Kasumi-1 (cell line): Measurements from ENCODE around the gene DUOX2.

ENCODE experiments used
- DNase-seq, 2 experiments: peaks; one replicate each; lab custom pipeline; 2025; lab: John Stamatoyannopoulos, UW

Gene DUOX2

DNA sequence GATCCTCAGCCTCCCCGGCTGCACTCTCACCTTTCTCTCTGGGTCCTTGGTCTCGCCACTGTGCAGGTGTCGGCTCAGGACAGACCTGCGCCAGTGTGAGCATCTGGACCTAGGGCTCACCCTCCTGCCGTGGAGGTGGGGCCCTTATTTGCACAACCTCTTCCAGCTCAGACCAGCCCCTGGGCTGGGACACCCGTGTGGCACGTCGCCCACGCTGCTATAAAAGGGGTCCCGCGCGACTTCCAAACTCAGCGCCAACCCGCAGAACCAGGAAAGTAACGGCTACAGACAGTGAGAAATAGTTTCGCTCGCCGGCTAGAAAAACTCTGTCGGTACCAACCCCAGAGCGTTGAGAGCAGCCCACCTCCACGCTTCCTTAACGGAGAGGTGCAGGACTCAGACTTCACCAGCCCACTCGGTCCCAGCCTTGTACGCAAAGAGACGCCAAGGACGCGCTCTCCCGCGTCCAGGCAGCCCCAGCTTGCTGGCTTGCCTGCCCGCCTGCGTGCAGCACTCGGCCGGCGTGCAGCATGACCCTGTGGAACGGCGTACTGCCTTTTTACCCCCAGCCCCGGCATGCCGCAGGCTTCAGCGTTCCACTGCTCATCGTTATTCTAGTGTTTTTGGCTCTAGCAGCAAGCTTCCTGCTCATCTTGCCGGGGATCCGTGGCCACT is at the start of gene DUOX2, which contains the start of gene DUOXA2:
Gene DUOX2 (minus strand): TSS at position 97 of the 675 bp plus-strand sequence. CDS start 761 bp downstream, outside the sequence.
Gene DUOXA2 (plus strand): TSS at position 251 of the 675 bp plus-strand sequence. CDS start 280 bp downstream, at position 531.
- DNase-seq, result no peak

DNA sequence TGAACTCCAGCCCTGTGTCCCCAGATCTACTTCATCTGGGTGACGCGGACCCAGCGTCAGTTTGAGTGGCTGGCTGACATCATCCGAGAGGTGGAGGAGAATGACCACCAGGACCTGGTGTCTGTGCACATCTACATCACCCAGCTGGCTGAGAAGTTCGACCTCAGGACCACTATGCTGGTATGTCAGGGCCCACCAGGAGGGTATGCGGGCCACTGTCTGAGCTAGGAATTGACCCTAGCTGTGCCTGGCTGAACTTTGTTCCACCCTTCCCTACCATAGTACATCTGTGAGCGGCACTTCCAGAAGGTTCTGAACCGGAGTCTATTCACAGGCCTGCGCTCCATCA is 49.5 kb upstream of the DUOX2 start:
- DNase-seq, result no peak

DNA sequence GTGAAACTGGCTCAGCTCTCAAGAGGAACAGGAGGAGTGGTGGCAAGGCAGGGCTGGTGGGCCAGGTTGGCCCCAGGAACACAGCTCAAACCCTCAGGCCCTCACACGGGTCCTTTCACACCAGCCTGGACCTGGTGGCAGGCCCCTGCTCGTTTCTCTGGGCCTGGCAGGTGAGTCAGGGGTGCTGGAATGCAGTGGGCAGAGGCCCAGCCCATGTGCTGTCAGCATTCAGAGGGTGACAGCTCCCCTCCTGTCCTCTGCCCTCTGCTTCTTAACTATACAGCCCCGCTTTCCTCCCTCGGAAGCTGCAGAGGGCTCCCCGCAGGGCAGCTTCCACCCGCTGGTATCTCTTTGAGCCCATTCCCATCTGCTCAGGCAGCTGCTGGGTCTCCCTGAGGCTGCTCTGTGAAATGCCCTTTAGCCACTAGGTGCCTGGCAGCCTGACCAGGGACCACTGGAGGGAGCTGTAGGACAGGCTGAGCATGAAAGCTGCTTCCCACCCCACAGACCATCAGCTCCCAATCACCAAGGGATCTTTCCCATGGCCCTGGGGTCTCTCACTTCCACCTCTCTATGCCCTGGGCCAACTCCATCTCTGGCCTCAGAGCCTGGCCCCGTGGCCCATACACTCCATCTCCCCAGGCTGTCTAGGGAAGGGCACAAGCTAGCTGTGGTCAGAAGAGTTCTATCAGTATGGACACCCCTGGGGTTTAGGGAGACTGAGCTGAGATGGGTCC is 49.0 kb upstream of the DUOX2 start:
- peak; percentile 40 to 54 for DNase-seq

DNA sequence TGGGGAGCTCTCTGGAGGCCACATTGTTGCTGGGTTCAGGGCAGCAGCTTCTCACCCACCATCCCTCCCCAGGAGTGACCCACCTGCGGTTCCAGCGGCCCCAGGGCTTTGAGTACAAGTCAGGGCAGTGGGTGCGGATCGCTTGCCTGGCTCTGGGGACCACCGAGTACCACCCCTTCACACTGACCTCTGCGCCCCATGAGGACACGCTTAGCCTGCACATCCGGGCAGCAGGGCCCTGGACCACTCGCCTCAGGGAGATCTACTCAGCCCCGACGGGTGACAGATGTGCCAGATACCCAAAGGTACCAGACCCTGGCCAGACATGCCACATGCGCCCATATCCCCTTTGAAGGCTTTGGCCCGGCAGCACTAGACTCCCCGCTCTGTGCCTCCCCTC is 47.7 kb upstream of the DUOX2 start:
- no peak for DNase-seq

DNA sequence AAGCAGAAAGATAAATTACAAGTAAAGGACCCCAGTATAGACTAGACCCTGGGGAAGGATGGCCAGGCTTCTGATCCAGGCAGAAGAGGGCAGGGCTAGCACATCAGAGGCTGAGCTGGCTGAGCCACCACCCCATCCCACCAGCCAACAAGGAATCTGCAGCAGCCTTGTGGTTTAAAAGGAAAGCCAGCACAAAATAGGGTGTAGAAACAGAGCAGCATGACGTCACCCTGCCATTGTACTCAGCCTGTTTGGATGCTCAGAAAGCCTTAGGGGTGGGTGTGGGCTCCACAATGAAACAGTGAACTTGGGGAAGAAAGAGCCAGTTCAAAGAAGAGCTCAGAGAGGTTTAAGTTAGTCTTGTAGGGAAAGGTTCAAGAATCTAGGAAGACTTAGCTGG is 44.0 kb upstream of the DUOX2 start:
- no peak for DNase-seq

DNA sequence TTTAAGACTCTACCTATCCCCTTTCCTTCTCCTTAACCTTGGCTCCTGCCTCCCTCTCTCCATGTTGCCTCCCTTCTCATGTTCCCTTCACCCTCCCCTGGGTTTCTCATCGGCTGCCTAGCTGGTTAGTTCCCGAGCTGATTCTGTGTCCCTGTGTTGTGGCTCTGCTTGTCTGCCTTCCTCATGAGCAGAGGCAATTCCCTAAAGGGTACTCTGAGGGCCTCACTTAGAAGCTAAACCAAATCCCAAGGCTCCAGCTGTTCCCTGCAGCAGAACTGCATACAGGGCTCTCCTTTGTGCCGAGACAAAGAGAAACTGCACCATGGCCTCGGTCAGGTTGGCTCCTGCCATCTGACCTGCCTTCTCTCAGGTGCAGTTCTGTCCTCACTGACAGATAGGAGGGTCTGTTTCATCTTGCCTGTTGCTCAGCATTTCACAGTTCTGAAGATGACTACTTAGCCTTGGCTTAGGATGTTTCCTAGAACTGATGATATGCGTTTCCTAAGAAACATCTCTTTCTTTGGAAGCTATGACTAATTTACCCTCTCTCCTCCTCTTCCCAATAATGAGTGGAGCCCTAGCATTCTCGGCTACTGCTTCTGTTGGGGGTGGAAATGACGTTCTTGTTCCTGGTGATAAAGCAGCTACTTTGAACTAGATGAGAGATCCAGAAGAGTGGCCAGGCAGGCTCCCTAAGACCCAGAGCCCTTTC is 42.9 kb upstream of the DUOX2 start:
- DNase-seq, result no peak

DNA sequence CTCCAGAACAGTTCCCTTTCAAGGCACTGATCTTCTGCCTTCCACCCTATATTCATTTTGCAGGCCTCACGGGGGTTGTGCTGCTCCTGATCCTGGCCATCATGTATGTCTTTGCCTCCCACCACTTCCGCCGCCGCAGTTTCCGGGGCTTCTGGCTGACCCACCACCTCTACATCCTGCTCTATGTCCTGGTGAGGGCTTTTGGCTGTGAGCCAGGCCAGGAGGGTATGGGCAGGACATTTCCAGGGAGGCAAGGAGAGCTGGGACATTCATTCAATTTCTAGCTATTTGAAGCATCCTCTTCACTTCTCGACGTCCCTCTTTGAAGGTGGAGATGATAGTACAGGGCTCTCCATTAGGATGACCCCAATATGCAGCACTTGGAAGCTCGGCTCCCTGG is 41.8 kb upstream of the DUOX2 start:
- no peak for DNase-seq

DNA sequence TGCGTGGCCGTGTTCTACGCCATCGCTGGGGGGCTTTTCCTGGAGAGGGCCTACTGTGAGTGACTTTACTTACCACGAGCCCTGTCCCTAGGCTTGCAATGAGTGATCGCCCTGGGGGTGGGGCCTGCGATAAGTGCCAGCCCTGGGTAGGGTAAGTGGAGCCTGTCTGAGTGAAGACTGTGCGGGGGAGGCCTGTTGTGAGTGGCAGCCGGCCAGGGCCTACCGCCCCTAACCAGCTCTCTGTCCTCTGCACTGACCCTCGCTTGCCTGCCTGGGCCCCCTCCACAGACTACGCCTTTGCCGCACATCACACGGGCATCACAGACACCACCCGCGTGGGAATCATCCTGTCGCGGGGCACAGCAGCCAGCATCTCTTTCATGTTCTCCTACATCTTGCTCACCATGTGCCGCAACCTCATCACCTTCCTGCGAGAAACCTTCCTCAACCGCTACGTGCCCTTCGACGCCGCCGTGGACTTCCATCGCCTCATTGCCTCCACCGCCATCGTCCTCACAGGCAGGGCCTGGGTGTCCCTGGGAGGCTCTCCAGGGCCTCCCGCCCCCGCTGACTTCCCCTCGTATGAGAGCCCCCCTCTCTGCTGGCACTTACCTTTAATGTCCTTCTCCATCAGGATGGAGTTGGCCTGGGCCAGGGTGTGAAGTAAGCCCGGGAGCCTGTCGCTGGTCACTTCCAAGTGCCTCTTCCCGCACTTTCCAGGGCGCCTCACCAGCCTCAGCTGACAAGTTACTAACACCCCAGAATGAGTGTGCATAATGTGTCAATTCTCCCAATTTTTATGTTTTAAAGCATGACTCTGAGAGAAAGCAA is 38.2 kb upstream of the DUOX2 start:
- no peak for DNase-seq

DNA sequence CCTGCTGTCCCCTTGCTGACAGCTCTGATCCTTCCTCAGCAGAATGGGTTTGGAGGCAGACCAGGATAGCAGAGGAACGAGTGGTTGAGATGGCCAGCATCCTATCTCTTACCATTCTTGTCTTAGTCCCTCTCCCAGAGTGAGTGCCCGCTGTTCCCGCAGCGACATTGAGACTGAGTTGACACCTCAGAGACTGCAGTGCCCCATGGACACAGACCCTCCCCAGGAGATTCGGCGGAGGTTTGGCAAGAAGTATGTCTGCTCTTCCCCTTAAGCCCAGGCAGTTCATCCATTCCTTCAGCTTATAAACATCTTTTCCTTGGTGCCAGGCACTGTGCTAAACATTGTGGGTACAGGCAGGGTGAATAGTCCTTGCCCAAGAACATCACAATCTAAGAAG is 37.0 kb upstream of the DUOX2 start:
- no peak for DNase-seq

DNA sequence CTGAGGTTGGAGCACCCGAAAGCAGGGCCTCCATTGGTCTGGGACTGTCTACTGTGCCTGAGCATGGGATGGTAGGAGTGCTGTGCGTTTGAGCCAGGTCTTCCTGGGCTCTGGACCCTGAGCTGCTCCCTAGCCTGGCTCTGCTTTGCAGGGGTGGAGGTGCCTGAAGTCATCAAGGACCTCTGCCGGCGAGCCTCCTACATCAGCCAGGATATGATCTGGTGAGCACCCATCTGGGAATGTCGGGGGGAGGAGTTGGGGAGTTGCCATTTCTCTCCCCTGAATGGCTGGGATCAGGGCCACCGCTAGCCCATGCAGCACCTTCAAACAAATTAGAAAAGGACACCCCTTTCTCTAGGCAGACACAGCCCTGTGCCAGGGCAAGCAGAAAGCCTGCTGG is 36.5 kb upstream of the DUOX2 start:
- no peak for DNase-seq

DNA sequence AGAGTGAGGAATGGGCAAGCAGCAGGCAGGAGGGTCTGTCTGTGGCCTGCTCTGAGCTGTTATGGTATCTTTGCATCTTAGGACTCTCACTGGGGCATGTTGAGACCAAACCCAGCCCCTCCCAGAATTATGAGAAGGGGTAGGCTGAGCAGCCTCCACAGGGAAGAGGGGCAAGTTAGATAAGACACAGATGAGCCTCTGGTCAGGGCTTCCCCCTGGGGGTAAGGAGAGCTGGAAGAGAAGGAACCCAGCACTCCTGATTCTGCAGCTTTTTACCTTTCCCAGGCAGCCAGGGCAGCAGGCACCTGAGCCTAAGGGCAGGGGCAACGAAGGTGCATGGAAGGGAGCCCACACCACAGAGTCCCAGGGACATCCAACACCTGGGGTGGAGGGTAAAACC is 35.1 kb upstream of the DUOX2 start:
- DNase-seq, result no peak

DNA sequence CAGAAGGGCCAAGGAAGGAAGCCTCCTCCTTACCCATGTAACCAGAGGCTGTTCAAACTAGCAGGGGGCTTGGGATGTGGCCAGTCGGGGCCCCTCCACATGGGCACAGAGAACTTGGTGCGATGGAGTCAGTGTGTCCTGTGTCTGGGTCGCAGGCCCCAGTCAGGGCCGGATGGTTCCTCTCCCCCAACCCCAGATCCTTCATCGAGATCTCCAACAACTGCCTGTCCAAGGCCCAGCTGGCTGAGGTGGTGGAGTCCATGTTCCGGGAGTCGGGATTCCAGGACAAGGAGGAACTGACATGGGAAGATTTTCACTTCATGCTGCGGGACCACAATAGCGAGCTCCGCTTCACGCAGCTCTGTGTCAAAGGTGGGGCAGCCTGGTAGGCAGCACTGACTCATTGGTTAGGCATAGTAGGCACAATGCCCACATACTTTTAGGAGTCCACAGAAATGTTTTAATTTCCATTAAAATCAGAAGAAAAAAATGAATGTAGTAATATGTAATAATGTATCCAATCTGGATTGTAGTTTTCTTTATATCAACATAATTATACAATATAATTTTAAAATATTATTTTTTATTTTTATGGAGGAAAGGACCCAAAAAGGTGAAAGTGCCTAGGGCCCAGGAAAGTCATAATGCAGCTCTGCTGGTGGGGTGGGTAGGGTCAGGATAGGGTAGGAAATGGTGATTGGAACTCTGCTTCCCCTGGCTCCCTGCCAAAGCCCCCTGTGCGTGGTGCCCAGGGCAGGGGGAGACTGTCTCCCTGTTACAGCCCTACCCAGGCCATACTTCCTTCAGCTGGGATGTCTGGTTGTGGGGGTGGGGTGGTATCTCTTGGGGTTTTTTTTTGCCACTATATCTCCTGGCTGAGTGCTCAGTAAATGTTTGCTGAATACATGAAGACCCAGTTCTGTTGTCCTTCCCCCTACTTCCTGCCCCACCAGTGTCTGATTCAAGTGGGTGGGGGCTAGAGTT is 34.4 kb upstream of the DUOX2 start:
- DNase-seq, result no peak

DNA sequence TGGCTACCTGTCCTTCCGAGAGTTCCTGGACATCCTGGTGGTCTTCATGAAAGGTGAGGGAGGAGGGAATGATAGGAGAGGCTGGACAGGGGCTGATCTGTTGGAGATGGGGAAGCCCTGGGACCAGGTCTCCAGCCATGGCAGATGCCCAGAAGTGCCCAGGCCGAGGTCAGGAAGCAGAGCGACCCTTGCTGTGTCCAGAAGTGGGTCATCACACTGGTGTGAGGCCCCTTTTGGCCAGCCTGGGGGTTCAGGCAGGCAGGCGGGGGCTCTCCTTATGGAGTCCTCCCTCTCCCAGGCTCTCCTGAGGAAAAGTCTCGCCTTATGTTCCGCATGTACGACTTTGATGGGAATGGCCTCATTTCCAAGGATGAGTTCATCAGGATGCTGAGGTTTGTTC is 33.6 kb upstream of the DUOX2 start:
- no peak for DNase-seq

DNA sequence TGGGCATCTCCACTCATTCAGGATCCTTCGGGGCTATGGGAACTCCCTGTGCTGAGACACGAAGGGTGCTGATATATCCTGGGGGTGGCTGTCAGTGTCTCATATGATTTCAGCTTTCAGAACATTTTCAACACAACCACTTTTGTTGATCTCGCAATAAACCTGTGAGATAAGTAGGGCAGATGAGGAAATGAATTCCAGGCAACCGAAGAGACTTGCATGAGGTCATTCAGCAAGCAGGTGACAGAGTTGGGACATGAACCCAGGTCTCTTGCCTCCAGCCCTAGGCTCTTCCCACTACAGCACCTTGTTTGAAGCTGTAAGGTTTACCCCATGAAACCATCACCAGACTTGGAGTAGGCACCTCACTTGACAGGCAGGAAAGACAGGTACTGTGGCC is 32.4 kb upstream of the DUOX2 start:
- DNase-seq, result no peak

DNA sequence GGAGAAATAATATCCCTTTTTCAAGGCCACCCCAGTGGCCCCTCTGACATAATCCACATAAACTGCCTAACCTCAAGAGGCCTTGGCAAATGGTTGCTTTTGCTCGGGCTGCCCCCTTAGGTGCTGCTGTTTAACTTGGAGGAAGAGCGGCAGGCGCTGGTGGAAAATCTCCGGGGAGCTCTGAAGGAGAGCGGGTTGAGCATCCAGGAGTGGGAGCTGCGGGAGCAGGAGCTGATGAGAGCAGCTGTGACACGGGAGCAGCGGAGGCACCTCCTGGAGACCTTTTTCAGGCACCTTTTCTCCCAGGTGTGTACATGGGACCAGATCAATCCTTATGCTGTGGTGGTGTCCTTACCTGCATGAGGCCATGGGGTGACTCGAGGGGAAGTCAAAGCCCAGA is 30.8 kb upstream of the DUOX2 start:
- no peak for DNase-seq

DNA sequence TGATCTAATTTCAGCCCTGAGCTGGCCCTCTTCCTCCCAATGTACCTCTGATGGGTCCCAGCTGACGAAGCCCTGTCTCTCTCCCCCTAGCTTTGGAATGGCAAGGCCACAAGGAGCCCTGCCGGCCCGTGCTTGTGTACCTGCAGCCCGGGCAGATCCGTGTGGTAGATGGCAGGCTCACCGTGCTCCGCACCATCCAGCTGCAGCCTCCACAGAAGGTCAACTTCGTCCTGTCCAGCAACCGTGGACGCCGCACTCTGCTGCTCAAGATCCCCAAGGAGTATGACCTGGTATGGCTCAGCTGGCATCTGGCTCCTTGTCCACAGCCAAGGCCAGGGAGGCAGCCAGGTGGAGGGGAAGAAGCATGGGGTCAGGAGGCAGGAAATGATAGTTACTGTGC is 30.0 kb upstream of the DUOX2 start:
- DNase-seq, result no peak

DNA sequence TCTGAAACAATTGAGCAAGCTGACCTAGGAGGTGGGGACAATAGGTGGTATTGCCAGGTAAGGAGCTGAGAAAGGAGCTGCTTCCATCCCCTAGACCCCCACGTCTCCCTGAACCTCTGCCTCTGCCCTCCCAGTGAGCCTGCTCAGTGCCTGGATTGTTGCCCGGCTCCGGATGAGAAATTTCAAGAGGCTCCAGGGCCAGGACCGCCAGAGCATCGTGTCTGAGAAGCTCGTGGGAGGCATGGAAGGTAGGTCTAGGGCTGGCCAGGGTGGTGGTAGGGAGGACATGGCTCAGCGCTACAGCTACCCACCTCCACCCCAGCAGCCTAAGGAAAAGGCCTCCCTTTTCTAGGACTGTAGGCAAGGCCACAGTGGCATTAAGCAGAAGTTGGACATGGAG is 29.1 kb upstream of the DUOX2 start:
- no peak for DNase-seq

DNA sequence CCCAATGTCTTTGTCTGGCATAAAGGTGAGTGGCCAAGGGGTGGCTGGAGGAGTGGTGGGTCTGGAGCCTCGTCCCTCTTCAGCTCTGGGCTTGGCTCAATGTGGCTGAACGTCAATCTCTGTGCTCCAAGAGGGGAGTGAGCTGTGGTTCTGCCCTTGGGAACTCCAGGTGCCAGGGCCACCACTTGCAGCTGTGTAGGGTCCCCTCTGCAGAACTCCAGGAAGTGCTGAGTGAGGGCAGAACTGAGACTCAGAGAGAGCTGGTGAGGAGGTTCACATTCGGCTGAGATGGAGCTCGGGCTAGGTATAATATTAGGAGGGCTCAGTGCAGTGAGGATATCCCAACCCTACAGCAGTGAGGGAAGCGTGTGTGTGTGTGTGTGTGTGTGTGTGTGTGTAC is 27.4 kb upstream of the DUOX2 start:
- no peak for DNase-seq

DNA sequence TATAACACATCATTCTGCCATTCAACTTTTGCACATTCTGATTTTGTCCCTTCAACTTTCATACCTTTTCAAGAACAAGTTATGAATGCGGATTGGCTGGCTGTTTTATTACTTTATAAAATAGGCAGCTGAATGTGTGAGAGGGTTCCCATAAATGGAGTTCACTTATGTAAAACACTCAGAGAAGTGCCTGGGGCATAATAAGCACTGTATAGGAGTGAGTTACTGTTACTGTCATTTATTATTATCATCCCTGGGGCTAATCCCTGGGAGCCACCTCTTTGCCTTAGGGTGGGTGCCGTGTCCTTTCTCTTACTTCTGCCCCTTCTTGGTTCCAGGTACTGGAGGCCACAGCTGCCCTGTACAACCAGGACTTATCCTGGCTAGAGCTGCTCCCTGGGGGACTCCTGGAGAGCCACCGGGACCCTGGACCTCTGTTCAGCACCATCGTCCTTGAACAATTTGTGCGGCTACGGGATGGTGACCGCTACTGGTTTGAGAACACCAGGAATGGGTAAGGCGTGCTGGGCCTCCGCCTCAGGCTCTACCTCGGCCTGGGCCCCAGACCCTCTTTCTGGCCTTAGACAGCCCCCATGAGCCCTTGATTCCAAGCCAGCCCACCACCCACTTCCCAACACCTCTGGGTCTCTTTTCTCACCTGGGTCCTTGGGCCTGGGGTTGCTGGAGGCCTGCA is 26.7 kb upstream of the DUOX2 start:
- DNase-seq, result no peak

DNA sequence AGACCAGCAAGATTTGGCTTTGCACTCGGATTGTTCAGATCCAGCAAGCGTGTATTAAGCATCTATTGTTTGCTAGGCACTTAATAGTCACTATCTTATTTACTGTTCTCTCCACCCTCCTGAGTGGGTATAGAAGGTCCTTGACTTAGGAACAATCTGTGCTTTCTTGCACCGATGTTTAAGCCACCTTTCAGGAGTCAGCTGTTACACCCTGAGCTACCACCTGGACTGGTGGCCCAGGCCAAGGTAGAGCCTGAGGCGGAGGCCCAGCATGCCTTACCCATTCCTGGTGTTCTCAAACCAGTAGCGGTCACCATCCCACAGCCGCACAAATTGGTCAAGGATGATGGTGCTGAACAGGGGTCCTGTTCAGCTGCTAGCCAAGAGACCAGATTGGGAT is 25.8 kb upstream of the DUOX2 start:
- DNase-seq, result no peak
